HepG2 (cell line): Measurements from ENCODE around the gene OS9. TPM values are rescaled to one million over a fixed set of nuclear protein-coding genes. Genes with fewer than 3 reads are reported as not detected.
A peak's percentile ranks its signal among the peaks of the same experiment; 100 is the strongest.

Source experiments
- FOXA1 ChIP-seq, 2 experiments: fragments of 450-650 bp in 1 of 2; sonication (generic) in 1 of 2; formaldehyde crosslinking in 1 of 2; IDR thresholded peaks; 2 replicates each; pipeline versions ENCODE4 v1.4.0 to v1.6.1; 2016 to 2020; ENCODE audit warnings: missing genetic modification reagents in 1 of 2
- HNF4G ChIP-seq, 2 experiments: sonication (generic) in 1 of 2; formaldehyde crosslinking in 1 of 2; IDR thresholded peaks; 2 replicates each; pipeline versions ENCODE4 v1.4.0 to v1.6.1; 2011 to 2020; ENCODE audit warnings: borderline replicate concordance in 2 of 2, low read depth in 2 of 2, mild to moderate bottlenecking in 2 of 2, low read length in 1 of 2, missing genetic modification reagents in 1 of 2, moderate library complexity in 1 of 2
- RELA ChIP-seq: sonication (generic); formaldehyde crosslinking; IDR thresholded peaks from 2 replicates; pipeline ENCODE4 v1.4.0; 2020; ENCODE audit warnings: missing genetic modification reagents
- SP1 ChIP-seq, 2 experiments: fragments of 450-650 bp in 1 of 2; sonication (generic) in 1 of 2; formaldehyde crosslinking in 1 of 2; IDR thresholded peaks; 2 replicates each; pipeline versions ENCODE4 v1.4.0 to v1.6.1; 2016 to 2020; ENCODE audit warnings: missing genetic modification reagents in 1 of 2
- ZNF737 ChIP-seq: sonication (generic); formaldehyde crosslinking; IDR thresholded peaks from 2 replicates; pipeline ENCODE4 v1.5.0; 2020; ENCODE audit warnings: missing genetic modification reagents, mild to moderate bottlenecking, borderline replicate concordance
- ZNF747 ChIP-seq: sonication (generic); formaldehyde crosslinking; IDR thresholded peaks from 2 replicates; pipeline ENCODE4 v1.8.1; 2023; ENCODE audit warnings: missing genetic modification reagents, mild to moderate bottlenecking, borderline replicate concordance
- ZNF781 ChIP-seq: sonication (generic); formaldehyde crosslinking; IDR thresholded peaks from 2 replicates; pipeline ENCODE4 v1.5.1; 2020; ENCODE audit warnings: borderline replicate concordance, mild to moderate bottlenecking, missing genetic modification reagents; ENCODE audit errors: not compliant biosample characterization
- polyA plus RNA-seq, 8 experiments: library from polyadenylated mRNA; depleted of rRNA in 3 of 8; stranded (reverse) in 7 of 8; unstranded in 1 of 8; fragments of >200 nt; fragmentation: Illumina TruSeq in 4 of 8; extraction: Trizol in 4 of 8; gene quantifications; 2 replicates each; pipeline versions ENCODE4 v1.2.1 to v1.2.3, GENCODE V29; 2011 to 2016; ENCODE audit warnings: low read depth in 4 of 8, missing spikeins in 1 of 8, mixed read lengths in 1 of 8; ENCODE audit not compliant: insufficient read depth in 1 of 8
- total RNA-seq, 5 experiments: library from RNA; depleted of rRNA; stranded (reverse); fragments of >200 nt; fragmentation: Illumina TruSeq; extraction: Trizol; gene quantifications; 2 replicates each; pipeline ENCODE4 v1.2.3, GENCODE V29; 2016; ENCODE audit warnings: low read depth in 1 of 5
- TF ChIP-seq, protein P1 (sequence below): IDR thresholded peaks from 2 replicates; pipeline ENCODE4 v1.6.1; 2016; ENCODE audit warnings: low read depth, missing genetic modification reagents, missing compliant biosample characterization
- TF ChIP-seq, protein P2 (sequence below): sonication (generic); formaldehyde crosslinking; IDR thresholded peaks from 2 replicates; pipeline ENCODE4 v1.4.0; 2020; ENCODE audit warnings: mild to moderate bottlenecking, missing genetic modification reagents
- TF ChIP-seq, protein P3 (sequence below), 2 experiments: fragments of 450-650 bp in 1 of 2; sonication (generic) in 1 of 2; formaldehyde crosslinking in 1 of 2; IDR thresholded peaks; 2 replicates each; pipeline versions ENCODE4 v1.6.1 to v1.8.0; 2016 to 2022; ENCODE audit warnings: antibody characterized with exemption in 1 of 2, mild to moderate bottlenecking in 1 of 2, missing genetic modification reagents in 1 of 2

The OS9 gene
- total and polyA plus RNA-seq, 2 of the 13 experiments (the other 11 are each of a cell fraction or from before 2014, with no cell fraction given): 156 to 206 TPM

DNA sequence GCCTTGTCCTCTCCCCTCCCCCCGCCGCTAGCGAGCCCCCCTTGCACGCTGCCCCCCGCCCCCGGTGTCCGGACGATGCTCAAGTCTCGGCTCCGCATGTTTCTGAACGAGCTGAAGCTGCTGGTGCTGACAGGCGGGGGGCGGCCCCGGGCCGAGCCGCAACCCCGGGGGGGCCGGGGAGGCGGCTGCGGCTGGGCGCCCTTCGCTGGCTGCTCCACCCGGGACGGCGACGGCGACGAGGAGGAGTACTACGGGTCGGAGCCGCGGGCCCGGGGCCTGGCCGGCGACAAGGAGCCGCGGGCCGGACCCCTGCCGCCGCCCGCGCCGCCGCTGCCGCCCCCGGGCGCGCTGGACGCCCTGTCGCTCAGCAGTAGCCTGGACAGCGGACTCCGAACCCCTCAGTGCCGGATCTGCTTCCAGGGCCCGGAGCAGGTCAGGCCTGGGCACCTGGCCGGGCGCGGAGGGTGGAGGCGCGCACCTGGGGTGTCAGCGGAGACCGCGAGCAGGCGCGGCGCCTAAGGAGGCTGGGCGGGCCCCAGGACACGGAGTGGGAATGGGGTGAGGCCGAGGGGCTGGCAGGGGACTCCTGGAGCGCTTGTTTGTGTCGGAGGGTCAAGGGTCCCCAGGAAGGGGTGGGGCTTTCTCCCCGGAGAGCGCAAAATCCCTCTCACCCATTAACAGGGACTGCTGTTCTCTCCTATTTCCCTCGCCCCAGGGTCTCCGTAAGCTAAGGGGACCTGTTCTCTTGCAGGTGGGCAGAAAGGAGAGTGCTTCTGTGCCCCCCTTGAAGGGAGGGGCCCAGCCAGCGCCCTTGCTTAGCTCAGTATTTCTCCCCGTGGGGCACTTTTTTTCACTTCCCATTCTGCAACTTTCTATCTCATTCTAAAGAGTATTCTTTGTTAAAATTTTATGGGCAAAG, 61.8 kb downstream of the OS9 start (continued):
- TF ChIP-seq, protein P1, sequence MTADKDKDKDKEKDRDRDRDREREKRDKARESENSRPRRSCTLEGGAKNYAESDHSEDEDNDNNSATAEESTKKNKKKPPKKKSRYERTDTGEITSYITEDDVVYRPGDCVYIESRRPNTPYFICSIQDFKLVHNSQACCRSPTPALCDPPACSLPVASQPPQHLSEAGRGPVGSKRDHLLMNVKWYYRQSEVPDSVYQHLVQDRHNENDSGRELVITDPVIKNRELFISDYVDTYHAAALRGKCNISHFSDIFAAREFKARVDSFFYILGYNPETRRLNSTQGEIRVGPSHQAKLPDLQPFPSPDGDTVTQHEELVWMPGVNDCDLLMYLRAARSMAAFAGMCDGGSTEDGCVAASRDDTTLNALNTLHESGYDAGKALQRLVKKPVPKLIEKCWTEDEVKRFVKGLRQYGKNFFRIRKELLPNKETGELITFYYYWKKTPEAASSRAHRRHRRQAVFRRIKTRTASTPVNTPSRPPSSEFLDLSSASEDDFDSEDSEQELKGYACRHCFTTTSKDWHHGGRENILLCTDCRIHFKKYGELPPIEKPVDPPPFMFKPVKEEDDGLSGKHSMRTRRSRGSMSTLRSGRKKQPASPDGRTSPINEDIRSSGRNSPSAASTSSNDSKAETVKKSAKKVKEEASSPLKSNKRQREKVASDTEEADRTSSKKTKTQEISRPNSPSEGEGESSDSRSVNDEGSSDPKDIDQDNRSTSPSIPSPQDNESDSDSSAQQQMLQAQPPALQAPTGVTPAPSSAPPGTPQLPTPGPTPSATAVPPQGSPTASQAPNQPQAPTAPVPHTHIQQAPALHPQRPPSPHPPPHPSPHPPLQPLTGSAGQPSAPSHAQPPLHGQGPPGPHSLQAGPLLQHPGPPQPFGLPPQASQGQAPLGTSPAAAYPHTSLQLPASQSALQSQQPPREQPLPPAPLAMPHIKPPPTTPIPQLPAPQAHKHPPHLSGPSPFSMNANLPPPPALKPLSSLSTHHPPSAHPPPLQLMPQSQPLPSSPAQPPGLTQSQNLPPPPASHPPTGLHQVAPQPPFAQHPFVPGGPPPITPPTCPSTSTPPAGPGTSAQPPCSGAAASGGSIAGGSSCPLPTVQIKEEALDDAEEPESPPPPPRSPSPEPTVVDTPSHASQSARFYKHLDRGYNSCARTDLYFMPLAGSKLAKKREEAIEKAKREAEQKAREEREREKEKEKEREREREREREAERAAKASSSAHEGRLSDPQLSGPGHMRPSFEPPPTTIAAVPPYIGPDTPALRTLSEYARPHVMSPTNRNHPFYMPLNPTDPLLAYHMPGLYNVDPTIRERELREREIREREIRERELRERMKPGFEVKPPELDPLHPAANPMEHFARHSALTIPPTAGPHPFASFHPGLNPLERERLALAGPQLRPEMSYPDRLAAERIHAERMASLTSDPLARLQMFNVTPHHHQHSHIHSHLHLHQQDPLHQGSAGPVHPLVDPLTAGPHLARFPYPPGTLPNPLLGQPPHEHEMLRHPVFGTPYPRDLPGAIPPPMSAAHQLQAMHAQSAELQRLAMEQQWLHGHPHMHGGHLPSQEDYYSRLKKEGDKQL (CRISPR knock-in tag): no peak
- TF ChIP-seq ZNF781 (CRISPR knock-in tag) (no peak), HNF4G (IDR thresholded peaks at IDR 0.05; ENCODE audit: borderline replicate concordance, low read depth, low read length) (peak; percentile 30; the same call in 1 of the 2 replicates), HNF4G (CRISPR knock-in tag; IDR thresholded peaks at IDR 0.05; ENCODE audit: borderline replicate concordance, low read depth) (0 out of 2 replicates have a peak, but pooled peaks have one; percentile 20), FOXA1 (IDR thresholded peaks at IDR 0.05) (no peak), FOXA1 (CRISPR knock-in tag; IDR thresholded peaks at IDR 0.05) (no peak), ZNF747 (CRISPR knock-in tag) (no peak), RELA (CRISPR knock-in tag) (no peak), ZNF737 (0 out of 2 replicates have a peak, but pooled peaks have one; percentile 33), SP1 (IDR thresholded peaks at IDR 0.05) (no peak), SP1 (CRISPR knock-in tag; IDR thresholded peaks at IDR 0.05) (peak; percentile 33; the same call in 1 of the 2 replicates)
- TF ChIP-seq, protein P2, sequence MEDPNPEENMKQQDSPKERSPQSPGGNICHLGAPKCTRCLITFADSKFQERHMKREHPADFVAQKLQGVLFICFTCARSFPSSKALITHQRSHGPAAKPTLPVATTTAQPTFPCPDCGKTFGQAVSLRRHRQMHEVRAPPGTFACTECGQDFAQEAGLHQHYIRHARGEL: no peak
- TF ChIP-seq, protein P3, sequence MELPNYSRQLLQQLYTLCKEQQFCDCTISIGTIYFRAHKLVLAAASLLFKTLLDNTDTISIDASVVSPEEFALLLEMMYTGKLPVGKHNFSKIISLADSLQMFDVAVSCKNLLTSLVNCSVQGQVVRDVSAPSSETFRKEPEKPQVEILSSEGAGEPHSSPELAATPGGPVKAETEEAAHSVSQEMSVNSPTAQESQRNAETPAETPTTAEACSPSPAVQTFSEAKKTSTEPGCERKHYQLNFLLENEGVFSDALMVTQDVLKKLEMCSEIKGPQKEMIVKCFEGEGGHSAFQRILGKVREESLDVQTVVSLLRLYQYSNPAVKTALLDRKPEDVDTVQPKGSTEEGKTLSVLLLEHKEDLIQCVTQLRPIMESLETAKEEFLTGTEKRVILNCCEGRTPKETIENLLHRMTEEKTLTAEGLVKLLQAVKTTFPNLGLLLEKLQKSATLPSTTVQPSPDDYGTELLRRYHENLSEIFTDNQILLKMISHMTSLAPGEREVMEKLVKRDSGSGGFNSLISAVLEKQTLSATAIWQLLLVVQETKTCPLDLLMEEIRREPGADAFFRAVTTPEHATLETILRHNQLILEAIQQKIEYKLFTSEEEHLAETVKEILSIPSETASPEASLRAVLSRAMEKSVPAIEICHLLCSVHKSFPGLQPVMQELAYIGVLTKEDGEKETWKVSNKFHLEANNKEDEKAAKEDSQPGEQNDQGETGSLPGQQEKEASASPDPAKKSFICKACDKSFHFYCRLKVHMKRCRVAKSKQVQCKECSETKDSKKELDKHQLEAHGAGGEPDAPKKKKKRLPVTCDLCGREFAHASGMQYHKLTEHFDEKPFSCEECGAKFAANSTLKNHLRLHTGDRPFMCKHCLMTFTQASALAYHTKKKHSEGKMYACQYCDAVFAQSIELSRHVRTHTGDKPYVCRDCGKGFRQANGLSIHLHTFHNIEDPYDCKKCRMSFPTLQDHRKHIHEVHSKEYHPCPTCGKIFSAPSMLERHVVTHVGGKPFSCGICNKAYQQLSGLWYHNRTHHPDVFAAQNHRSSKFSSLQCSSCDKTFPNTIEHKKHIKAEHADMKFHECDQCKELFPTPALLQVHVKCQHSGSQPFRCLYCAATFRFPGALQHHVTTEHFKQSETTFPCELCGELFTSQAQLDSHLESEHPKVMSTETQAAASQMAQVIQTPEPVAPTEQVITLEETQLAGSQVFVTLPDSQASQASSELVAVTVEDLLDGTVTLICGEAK (IDR thresholded peaks at IDR 0.05): no peak
- TF ChIP-seq, protein P3 (CRISPR knock-in tag; IDR thresholded peaks at IDR 0.05): peak; percentile 62
